ENCODE results near the gene CNMD.

DNA sequence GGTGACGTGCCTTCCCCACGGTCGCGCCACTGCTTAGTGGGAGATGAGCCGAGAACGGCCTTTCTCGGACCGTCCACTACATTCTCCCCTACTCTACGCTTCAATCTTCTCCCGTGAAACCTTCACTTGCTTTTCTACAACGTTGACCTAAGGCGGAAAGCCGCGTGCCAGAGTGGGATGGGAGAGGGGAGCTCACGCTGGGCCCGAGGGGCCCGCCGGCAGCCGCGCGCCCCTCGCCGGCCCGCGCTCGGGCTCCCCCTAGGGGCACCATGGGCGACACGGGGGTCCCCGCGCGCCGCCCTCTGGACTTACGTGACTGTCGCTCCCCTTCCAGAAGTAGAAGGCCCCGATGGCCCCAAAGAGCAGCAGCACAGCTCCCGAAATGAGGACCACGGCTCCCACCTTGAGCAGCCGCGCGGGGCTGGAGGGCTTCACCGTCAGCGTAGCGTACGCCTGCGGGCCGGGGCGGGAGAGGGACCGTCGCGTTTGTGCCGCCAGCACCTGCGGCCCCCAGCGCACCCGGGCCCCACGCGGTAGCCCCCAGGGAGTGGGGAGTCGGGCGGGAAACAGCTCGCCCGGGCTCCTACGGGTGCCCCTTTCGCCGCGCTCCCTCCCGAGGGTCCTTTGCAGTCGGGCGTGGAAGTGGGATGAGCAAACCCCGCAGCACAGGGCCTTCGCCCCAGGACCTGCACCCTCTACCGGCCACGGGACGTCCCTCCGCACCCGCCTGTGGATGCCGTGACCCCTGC, 727 bp downstream of the CNMD start:
- TF ChIP-seq, protein P1, sequence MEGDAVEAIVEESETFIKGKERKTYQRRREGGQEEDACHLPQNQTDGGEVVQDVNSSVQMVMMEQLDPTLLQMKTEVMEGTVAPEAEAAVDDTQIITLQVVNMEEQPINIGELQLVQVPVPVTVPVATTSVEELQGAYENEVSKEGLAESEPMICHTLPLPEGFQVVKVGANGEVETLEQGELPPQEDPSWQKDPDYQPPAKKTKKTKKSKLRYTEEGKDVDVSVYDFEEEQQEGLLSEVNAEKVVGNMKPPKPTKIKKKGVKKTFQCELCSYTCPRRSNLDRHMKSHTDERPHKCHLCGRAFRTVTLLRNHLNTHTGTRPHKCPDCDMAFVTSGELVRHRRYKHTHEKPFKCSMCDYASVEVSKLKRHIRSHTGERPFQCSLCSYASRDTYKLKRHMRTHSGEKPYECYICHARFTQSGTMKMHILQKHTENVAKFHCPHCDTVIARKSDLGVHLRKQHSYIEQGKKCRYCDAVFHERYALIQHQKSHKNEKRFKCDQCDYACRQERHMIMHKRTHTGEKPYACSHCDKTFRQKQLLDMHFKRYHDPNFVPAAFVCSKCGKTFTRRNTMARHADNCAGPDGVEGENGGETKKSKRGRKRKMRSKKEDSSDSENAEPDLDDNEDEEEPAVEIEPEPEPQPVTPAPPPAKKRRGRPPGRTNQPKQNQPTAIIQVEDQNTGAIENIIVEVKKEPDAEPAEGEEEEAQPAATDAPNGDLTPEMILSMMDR (IDR thresholded peaks at IDR 0.05): peak in 3 of 4 donors; percentile 22 to 46 (median 33)
- TF ChIP-seq POLR2A (IDR thresholded peaks at IDR 0.05): no peak

Measured in right lobe of liver (tissue), 4 donors.